Coronary artery (tissue), 2 donors: ENCODE results near the gene EPHB2.

Source experiments
- DNase-seq: peaks from one replicate; pipeline ENCODE4 v3.0.0-alpha.2; 2017; ENCODE audit warnings: low spot score
- H3K27ac ChIP-seq, 2 donors: fragments of 200-600 bp; sonication (generic); one replicate each; pipeline ENCODE4 v1.5.1; 2016 to 2019
- H3K4me3 ChIP-seq: fragments of 200-600 bp; sonication (generic); 2 replicates; pipeline ENCODE4 v1.5.1; 2016; ENCODE audit warnings: mild to moderate bottlenecking, moderate library complexity
- TF ChIP-seq, protein P1 (sequence below): fragments of 200-600 bp; sonication (generic); IDR thresholded peaks from one replicate; pipeline ENCODE4 v1.5.1; 2019; ENCODE audit warnings: antibody characterized with exemption

Gene EPHB2

GRCh38 chr1:22815043-22815365 is 104.4 kb downstream of the EPHB2 start:
- DNase-seq, result no peak
- H3K27ac ChIP-seq, result no peak overlapping the region

DNA sequence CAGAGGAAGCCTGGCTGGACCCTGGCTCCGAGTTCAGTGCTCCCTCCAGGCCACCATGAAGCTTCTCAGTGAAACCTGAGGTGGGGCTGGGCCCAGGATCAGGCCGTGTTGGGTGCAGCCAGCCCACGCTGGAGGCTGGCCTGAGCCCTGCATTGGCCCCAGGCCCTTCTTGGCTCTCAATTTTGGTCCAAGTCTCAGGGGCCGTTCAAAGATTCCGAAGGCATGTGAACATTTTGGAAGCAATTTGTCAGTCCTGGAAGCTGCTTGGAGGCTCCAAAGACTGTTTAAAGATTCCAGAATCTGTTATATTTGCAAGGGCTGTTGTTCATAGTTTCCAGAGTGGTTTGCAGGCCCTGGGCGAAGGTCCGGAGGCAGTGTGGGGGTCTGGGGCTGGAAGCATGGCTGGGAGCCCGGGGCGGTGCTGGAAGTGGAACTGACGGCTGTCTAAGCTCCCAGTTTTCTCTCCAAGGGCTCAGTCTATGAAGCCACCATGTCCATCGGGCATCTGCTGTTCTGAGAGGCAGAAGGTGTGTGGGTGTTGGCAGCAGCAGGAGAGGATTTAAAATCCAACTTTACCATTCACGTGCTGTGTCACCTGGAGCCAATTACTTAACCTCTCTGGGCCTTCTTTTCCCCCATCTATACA is 104.9 kb downstream of the EPHB2 start:
- Histone ChIP-seq H3K27ac (peak overlapping the region in 1 of 2 donors; percentile 57), H3K4me3 (no peak overlapping the region)
- TF ChIP-seq, protein P1, sequence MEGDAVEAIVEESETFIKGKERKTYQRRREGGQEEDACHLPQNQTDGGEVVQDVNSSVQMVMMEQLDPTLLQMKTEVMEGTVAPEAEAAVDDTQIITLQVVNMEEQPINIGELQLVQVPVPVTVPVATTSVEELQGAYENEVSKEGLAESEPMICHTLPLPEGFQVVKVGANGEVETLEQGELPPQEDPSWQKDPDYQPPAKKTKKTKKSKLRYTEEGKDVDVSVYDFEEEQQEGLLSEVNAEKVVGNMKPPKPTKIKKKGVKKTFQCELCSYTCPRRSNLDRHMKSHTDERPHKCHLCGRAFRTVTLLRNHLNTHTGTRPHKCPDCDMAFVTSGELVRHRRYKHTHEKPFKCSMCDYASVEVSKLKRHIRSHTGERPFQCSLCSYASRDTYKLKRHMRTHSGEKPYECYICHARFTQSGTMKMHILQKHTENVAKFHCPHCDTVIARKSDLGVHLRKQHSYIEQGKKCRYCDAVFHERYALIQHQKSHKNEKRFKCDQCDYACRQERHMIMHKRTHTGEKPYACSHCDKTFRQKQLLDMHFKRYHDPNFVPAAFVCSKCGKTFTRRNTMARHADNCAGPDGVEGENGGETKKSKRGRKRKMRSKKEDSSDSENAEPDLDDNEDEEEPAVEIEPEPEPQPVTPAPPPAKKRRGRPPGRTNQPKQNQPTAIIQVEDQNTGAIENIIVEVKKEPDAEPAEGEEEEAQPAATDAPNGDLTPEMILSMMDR, result no peak
- no peak for DNase-seq

More at GRCh38 chr1:22815043-22815365, 104.4 kb downstream of the EPHB2 start:
- H3K4me3 ChIP-seq, result no peak overlapping the region
- TF ChIP-seq, protein P1, result no peak

- no peak overlapping the region for H3K4me3 ChIP-seq
- DNase-seq, result no peak
- H3K27ac ChIP-seq, result peak overlapping the region in 1 of 2 donors; percentile 57
- TF ChIP-seq, protein P1, result no peak
Measured at GRCh38 chr1:22816067-22816775, 105.6 kb downstream of the EPHB2 start.

DNA sequence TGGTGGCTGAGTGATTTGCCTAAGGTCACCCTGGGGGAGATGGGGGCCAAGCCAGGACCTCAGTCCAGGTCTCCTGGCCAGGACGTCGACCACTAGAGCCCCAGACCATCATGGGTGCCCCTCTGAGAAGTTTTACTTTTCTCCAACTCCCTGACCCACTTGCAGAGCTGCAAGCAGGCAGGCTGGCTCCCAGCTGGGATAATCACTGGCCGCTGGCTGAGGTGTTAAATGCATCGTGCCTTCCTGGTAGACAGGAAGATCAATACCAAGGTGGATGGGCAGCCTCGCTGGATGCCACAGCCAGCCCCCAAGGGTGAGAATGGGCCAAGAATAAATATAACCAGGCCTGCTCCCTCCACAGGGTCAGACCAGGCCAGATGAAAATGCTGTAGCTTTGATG is 106.2 kb downstream of the EPHB2 start:
- TF ChIP-seq, protein P1, result no peak
- H3K4me3 ChIP-seq, result no peak overlapping the region
- H3K27ac ChIP-seq, result peak overlapping the region in 1 of 2 donors; percentile 57
- DNase-seq, result no peak

GRCh38 chr1:22817462-22817861 is 106.8 kb downstream of the EPHB2 start:
- TF ChIP-seq, protein P1, result no peak
- Histone ChIP-seq H3K27ac (no peak overlapping the region), H3K4me3 (no peak overlapping the region)
- no peak for DNase-seq

- TF ChIP-seq, protein P1, result no peak
- H3K4me3 ChIP-seq, result no peak overlapping the region
- no peak for DNase-seq
- H3K27ac ChIP-seq, result no peak overlapping the region
Measured at GRCh38 chr1:22818061-22818770, 107.6 kb downstream of the EPHB2 start.
